OCI-LY7 (cell line): ENCODE results near the gene CALD1. TPM values are rescaled to one million over a fixed set of nuclear protein-coding genes. Genes with fewer than 3 reads are reported as not detected.

Experiments used
- BruUV-seq: library from RNA; stranded (reverse); fragments of 400-500 nt; replicated peaks from 2 replicates; lab custom pipeline; 2021; lab: Mats Ljungman, UMichigan
- CTCF ChIA-PET: fragments of 300-600 bp; sonication (Branson Sonifier 250); formaldehyde crosslinking; loops from one replicate; lab custom pipeline; 2022; ENCODE audit warnings: antibody characterized with exemption; ENCODE audit not compliant: unreplicated experiment; lab: Charles Lee
- POLR2A ChIA-PET: fragments of 300-600 bp; sonication (Branson Sonifier 250); formaldehyde crosslinking; loops from one replicate; lab custom pipeline; 2022; ENCODE audit warnings: antibody characterized with exemption; lab: Charles Lee
- DNase-seq: peaks from one replicate; pipeline ENCODE4 v3.0.0-alpha.2; 2015; ENCODE audit warnings: low spot score
- H2AFZ ChIP-seq: fragments of 200-600 bp; sonication (generic), shearing (Covaris generic); 2 replicates; pipeline ENCODE4 v1.6.1; 2014; ENCODE audit warnings: mild to moderate bottlenecking, antibody characterized with exemption, low read length, moderate library complexity
- H3K27ac ChIP-seq: fragments of 200-600 bp; sonication (generic); 2 replicates; pipeline ENCODE4 v1.5.1; 2014; ENCODE audit warnings: mixed run types, low read depth, mild to moderate bottlenecking, moderate library complexity, low read length, inconsistent platforms; ENCODE audit not compliant: poor library complexity, severe bottlenecking
- H3K36me3 ChIP-seq: fragments of 200-600 bp; sonication (generic); 2 replicates; pipeline ENCODE4 v1.6.1; 2014; ENCODE audit warnings: mild to moderate bottlenecking, antibody characterized with exemption, low read length, moderate library complexity, mixed read lengths; ENCODE audit not compliant: insufficient read depth
- H3K4me1 ChIP-seq: fragments of 200-600 bp; sonication (generic); 2 replicates; pipeline ENCODE4 v1.5.1; 2014; ENCODE audit warnings: mild to moderate bottlenecking, low read length; ENCODE audit not compliant: insufficient read depth, poor library complexity, severe bottlenecking
- H3K4me2 ChIP-seq: fragments of 200-600 bp; sonication (generic); 2 replicates; pipeline ENCODE4 v1.6.1; 2014; ENCODE audit warnings: mild to moderate bottlenecking, low read length
- H3K4me3 ChIP-seq: fragments of 200-600 bp; sonication (generic); 2 replicates; pipeline ENCODE4 v1.5.1; 2014; ENCODE audit warnings: mild to moderate bottlenecking, low read depth, low read length; ENCODE audit not compliant: poor library complexity, severe bottlenecking
- H3K79me2 ChIP-seq: fragments of 200-600 bp; sonication (generic); 2 replicates; pipeline ENCODE4 v1.6.1; 2016; ENCODE audit warnings: low read depth, mild to moderate bottlenecking, low read length, moderate library complexity, mixed read lengths; ENCODE audit not compliant: insufficient read depth
- H3K9me2 ChIP-seq: fragments of 200-600 bp; sonication (generic); 2 replicates; pipeline ENCODE4 v1.6.1; 2016; ENCODE audit warnings: mild to moderate bottlenecking, low read length, mixed read lengths; ENCODE audit not compliant: insufficient read depth
- H3K9me3 ChIP-seq: fragments of 200-600 bp; sonication (generic); 2 replicates; pipeline ENCODE4 v1.6.1; 2014; ENCODE audit warnings: mild to moderate bottlenecking, mixed run types, low read length, mixed read lengths
- H4K20me1 ChIP-seq: fragments of 200-600 bp; sonication (generic); 2 replicates; pipeline ENCODE4 v1.6.1; 2014; ENCODE audit warnings: mild to moderate bottlenecking, antibody characterized with exemption, low read length, moderate library complexity, mixed read lengths; ENCODE audit not compliant: insufficient read depth
- EZH2phosphoT487 ChIP-seq: fragments of 200-600 bp; sonication (generic); IDR thresholded peaks from 2 replicates; pipeline ENCODE4 v1.6.1; 2018; ENCODE audit warnings: low read depth, borderline replicate concordance, mild to moderate bottlenecking, mixed run types, antibody characterized with exemption, low read length, moderate library complexity, mixed read lengths
- intact Hi-C: fragments of 100-400 bp; cut with micrococcal nuclease; formaldehyde crosslinking; loops from one replicate; pipeline ENCODE4 v1.10.0; 2022; ENCODE audit not compliant: unreplicated experiment
- total RNA-seq, 2 experiments: library from RNA; depleted of rRNA in 1 of 2; stranded (reverse); fragments of >200 nt in 1 of 2; shearing (Covaris generic) in 1 of 2; gene quantifications; 2 replicates each; pipeline ENCODE4 v1.2.3, GENCODE V29; 2014 to 2022
- TF ChIP-seq, protein P1 (sequence below): fragments of 200-600 bp; sonication (generic); conservative IDR thresholded peaks from 2 replicates; pipeline ENCODE4 v1.5.1; 2014; ENCODE audit warnings: mild to moderate bottlenecking, antibody characterized with exemption, low read length, moderate library complexity, mixed read lengths

Gene CALD1
- total RNA-seq, 2 experiments from 2014 or later, result 0.25 to 0.49 TPM

DNA sequence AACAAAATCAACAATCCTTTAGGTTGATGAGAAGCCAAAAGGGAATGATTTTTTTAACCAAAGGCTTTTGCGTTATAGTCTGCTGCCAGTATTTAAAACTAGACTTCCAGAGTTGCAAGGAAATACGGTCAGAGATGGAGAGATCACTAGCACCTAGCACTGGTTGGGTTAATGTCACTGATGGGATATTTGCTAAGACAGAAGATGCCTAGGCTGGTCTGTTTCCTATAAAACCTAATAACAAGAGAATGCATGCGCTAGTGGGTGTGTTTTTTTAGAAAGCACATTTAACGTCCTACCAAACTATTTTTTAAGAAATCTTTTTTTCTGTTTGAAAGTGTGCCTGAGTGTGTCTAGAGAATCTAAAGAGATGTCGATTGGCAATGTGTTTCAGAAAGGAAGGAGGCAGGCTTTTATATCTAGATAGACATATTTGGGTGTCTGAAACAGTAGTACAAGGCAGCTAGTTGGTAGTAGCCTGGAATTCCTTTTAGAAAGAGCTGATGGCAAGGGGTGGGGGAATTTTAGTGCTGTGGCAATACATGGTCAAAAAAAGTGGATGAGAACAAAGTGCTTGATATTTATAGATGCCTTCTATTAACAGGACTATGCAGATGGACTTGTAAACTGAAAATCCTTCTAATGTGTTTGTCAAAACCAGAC lies 863 bp downstream of the CALD1 start:
- TF ChIP-seq, protein P1, sequence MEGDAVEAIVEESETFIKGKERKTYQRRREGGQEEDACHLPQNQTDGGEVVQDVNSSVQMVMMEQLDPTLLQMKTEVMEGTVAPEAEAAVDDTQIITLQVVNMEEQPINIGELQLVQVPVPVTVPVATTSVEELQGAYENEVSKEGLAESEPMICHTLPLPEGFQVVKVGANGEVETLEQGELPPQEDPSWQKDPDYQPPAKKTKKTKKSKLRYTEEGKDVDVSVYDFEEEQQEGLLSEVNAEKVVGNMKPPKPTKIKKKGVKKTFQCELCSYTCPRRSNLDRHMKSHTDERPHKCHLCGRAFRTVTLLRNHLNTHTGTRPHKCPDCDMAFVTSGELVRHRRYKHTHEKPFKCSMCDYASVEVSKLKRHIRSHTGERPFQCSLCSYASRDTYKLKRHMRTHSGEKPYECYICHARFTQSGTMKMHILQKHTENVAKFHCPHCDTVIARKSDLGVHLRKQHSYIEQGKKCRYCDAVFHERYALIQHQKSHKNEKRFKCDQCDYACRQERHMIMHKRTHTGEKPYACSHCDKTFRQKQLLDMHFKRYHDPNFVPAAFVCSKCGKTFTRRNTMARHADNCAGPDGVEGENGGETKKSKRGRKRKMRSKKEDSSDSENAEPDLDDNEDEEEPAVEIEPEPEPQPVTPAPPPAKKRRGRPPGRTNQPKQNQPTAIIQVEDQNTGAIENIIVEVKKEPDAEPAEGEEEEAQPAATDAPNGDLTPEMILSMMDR, result no peak
- no peak for TF ChIP-seq EZH2phosphoT487
- H3K4me3 ChIP-seq, result no peak overlapping the region
- BruUV-seq, result no TSS peak
- no peak for DNase-seq
- no peaks in the 10 kb centered on the region for H4K20me1 ChIP-seq
- H2AFZ ChIP-seq, result no peak overlapping the region
- no peaks in the 10 kb centered on the region for H3K36me3 ChIP-seq
- intact Hi-C loops, result no loop called here
- POLR2A ChIA-PET, result no interaction called here
- H3K9me3 ChIP-seq, result no peaks in the 10 kb centered on the region
- no peak overlapping the region for H3K27ac ChIP-seq
- no peaks in the 10 kb centered on the region for H3K9me2 ChIP-seq
- H3K79me2 ChIP-seq, result no peaks in the 10 kb centered on the region
- H3K4me1 ChIP-seq, result peaks cover 8% of the 10 kb centered on the region
- CTCF ChIA-PET, result no interaction called here
- H3K4me2 ChIP-seq, result no peak overlapping the region

DNA sequence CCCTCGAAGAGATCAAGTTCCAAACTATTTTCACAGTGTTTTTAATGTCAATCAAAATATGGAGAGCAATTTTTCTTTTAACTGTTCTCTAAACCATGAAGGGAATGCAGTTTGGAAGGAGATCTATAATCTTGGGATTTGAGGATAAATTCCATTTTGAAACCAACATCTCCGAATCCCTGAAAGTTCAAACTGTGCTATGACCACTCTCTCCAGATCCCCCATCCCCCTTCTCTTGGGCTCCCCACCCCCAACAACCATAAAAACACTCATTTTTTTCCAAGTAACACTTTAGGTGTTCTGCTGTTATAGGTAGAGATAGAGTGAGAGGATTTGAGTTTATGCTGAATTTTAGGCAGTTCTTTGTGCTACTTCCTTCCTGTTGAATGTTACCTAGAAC lies 1.7 kb downstream of the CALD1 start:
- H3K9me2 ChIP-seq, result no peaks in the 10 kb centered on the region
- no peaks in the 10 kb centered on the region for H3K36me3 ChIP-seq
- no TSS peak for BruUV-seq
- no peaks in the 10 kb centered on the region for H3K9me3 ChIP-seq
- H2AFZ ChIP-seq, result no peak overlapping the region
- no peak for TF ChIP-seq EZH2phosphoT487
- TF ChIP-seq, protein P1, result no peak
- no peak overlapping the region for H3K4me2 ChIP-seq
- H3K4me1 ChIP-seq, result peaks cover 8% of the 10 kb centered on the region
- intact Hi-C loops, result no loop called here
- ChIA-PET CTCF (no interaction called here), POLR2A (no interaction called here)
- no peak overlapping the region for H3K27ac ChIP-seq
- DNase-seq, result no peak
- no peak overlapping the region for H3K4me3 ChIP-seq
- no peaks in the 10 kb centered on the region for H4K20me1 ChIP-seq
- H3K79me2 ChIP-seq, result no peaks in the 10 kb centered on the region

DNA sequence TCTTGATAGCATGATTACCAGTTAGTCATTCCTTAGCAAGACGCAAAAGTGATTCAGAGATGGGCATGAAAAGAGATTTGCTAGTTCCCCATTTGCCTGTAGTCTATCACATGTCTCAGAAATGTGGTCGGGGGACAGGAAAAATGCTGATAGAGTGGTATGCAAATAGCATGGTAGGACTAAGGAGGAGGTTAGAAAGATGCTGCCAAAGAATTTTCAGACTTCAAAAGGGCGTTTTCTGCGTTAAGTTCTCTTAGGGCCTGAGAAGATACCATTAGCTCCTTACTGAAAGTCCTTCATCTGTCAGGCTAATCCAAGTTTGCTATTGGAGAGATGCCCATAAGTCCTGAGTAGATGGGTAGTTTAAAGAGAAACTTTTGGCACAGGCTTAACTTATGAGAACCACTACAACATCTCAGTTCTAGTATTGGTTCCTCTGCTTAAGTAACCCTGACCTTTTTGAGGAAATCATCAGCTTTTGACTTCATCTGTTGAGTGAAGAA lies 2.7 kb downstream of the CALD1 start:
- BruUV-seq, result no TSS peak
- TF ChIP-seq EZH2phosphoT487, result no peak
- TF ChIP-seq, protein P1, result no peak
- ChIA-PET POLR2A (no interaction called here), CTCF (no interaction called here)
- intact Hi-C loops, result no loop called here
- Histone ChIP-seq H3K4me2 (no peak overlapping the region), H3K27ac (no peak overlapping the region), H3K4me3 (no peak overlapping the region), H2AFZ (no peak overlapping the region), H3K79me2 (no peaks in the 10 kb centered on the region), H3K4me1 (peaks cover 8% of the 10 kb centered on the region), H3K9me3 (no peaks in the 10 kb centered on the region), H4K20me1 (no peaks in the 10 kb centered on the region), H3K36me3 (no peaks in the 10 kb centered on the region), H3K9me2 (no peaks in the 10 kb centered on the region)
- DNase-seq, result no peak
